Measurements from ENCODE around the gene CCDC171. TPM values are rescaled to one million over a fixed set of nuclear protein-coding genes. Genes with fewer than 3 reads are reported as not detected.

The CCDC171 gene
- total RNA-seq, 1 experiment from 2014 or later: 2.4 TPM

DNA sequence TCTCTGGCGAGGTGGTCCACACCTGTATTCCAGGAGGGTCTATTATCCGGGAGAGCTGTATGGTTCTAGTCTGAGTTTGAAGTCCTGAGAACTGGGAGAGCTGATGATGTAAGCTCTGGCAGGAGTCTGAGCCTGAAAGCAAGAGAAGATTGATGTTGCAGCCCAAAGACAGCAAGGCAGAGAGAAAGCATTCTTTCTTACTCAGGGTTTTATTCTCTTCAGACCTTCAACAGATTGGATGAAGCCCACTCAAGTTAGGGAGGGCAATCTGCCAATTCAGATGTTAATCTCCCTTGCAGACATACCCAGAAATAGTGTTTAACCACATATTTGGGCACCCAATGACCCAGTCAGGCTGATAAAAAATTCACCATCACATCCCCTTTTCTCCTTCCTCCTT is 159.1 kb downstream of the CCDC171 start:
- Histone ChIP-seq H3K4me1 (ENCODE audit: insufficient read depth, low read length) (no peaks in the 10 kb centered on the region), H2BK120ac (ENCODE audit: low read depth, low read length, poor library complexity, severe bottlenecking) (no peak overlapping the region), H2BK15ac (ENCODE audit: low read depth, low read length) (no peak overlapping the region), H3K4me2 (ENCODE audit: insufficient read depth, insufficient read length, low read length) (no peak overlapping the region), H3K18ac (ENCODE audit: insufficient read length, low read depth, low read length) (no peak overlapping the region), H3K9me3 (ENCODE audit: control insufficient read depth, low read depth, low read length) (no peaks in the 10 kb centered on the region), H3K27me3 (ENCODE audit: insufficient read depth, low read length) (no peaks in the 10 kb centered on the region), H3T11ph (ENCODE audit: low read length) (no peak overlapping the region), H2BK20ac (ENCODE audit: low read depth, low read length, poor library complexity, severe bottlenecking) (no peak overlapping the region), H4K91ac (ENCODE audit: insufficient read length, low read depth, low read length) (no peak overlapping the region), H2BK12ac (ENCODE audit: insufficient read length, low read depth, low read length) (no peak overlapping the region), H3K23ac (ENCODE audit: insufficient read length, low read depth, low read length) (no peak overlapping the region), H3K27ac (ENCODE audit: insufficient read length, low read depth, low read length) (no peak overlapping the region), H3K23me2 (ENCODE audit: insufficient read length, low read depth, low read length, poor library complexity, severe bottlenecking) (no peaks in the 10 kb centered on the region), H2AFZ (ENCODE audit: low read length) (no peak overlapping the region), H3K9ac (ENCODE audit: extremely low read depth, insufficient read length, low read length) (no peak overlapping the region), H2BK5ac (ENCODE audit: insufficient read length, low read length) (no peak overlapping the region), H3K14ac (ENCODE audit: insufficient read depth, low read length) (no peak overlapping the region), H4K20me1 (ENCODE audit: control insufficient read depth, insufficient read depth, insufficient read length) (no peaks in the 10 kb centered on the region), H4K5ac (ENCODE audit: insufficient read length, low read depth, low read length) (no peak overlapping the region), H4K8ac (replicated peaks; ENCODE audit: insufficient read length, low read depth, low read length) (no peak overlapping the region), H3K79me2 (ENCODE audit: insufficient read depth, low read length) (no peaks in the 10 kb centered on the region), H3K79me1 (ENCODE audit: insufficient read depth, low read depth, low read length, poor library complexity, severe bottlenecking) (no peaks in the 10 kb centered on the region), H3K56ac (ENCODE audit: insufficient read length, low read depth, low read length) (no peak overlapping the region), H2AK5ac (ENCODE audit: insufficient read length, low read length) (no peak overlapping the region), H3K4ac (ENCODE audit: low read depth, low read length) (no peak overlapping the region)
- TF ChIP-seq, protein P1, sequence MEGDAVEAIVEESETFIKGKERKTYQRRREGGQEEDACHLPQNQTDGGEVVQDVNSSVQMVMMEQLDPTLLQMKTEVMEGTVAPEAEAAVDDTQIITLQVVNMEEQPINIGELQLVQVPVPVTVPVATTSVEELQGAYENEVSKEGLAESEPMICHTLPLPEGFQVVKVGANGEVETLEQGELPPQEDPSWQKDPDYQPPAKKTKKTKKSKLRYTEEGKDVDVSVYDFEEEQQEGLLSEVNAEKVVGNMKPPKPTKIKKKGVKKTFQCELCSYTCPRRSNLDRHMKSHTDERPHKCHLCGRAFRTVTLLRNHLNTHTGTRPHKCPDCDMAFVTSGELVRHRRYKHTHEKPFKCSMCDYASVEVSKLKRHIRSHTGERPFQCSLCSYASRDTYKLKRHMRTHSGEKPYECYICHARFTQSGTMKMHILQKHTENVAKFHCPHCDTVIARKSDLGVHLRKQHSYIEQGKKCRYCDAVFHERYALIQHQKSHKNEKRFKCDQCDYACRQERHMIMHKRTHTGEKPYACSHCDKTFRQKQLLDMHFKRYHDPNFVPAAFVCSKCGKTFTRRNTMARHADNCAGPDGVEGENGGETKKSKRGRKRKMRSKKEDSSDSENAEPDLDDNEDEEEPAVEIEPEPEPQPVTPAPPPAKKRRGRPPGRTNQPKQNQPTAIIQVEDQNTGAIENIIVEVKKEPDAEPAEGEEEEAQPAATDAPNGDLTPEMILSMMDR (conservative IDR thresholded peaks at IDR 0.05): no peak
- no peak for DNase-seq
- Mint-ChIP-seq H3K4me3 (no peak overlapping the region; a peak in 1 of 5 replicates), H3K4me1 (no peaks in the 10 kb centered on the region), H3K9me3 (no peaks in the 10 kb centered on the region), H3K27me3 (ENCODE audit: low read depth) (no peaks in the 10 kb centered on the region), H3K36me3 (ENCODE audit: insufficient read depth in 1 of 3, low read depth in 3 of 3) (no peaks in the 10 kb centered on the region), H3K27ac (no peak overlapping the region)
- WGBS (ENCODE audit: extremely low coverage, insufficient read length, low lambda C conversion rate): no CpG with 5 or more reads among the region's 2 CpGs

Data from H9 (cell line).